Ectodermal cell (in vitro differentiated cells): ENCODE data around the gene CLEC4G. TPM values are rescaled to one million over a fixed set of nuclear protein-coding genes. Genes with fewer than 3 reads are reported as not detected.

Source experiments
- H3K27ac ChIP-seq: 2 replicates; pipeline ENCODE4 v1.7.0; 2013; ENCODE audit warnings: mild to moderate bottlenecking, low read depth, low read length; ENCODE audit not compliant: insufficient read depth, poor library complexity, severe bottlenecking
- H3K27me3 ChIP-seq: 2 replicates; pipeline ENCODE4 v1.7.0; 2013; ENCODE audit warnings: mild to moderate bottlenecking, low read length; ENCODE audit not compliant: insufficient read depth, control insufficient read depth, poor library complexity, severe bottlenecking
- H3K36me3 ChIP-seq: one replicate; pipeline ENCODE4 v1.7.0; 2013; ENCODE audit warnings: low read length; ENCODE audit not compliant: control insufficient read depth, insufficient read depth
- H3K4me1 ChIP-seq: one replicate; pipeline ENCODE4 v1.7.0; 2013; ENCODE audit warnings: low read length; ENCODE audit not compliant: control insufficient read depth, insufficient read depth
- H3K4me3 ChIP-seq: 2 replicates; pipeline ENCODE4 v1.7.0; 2013; ENCODE audit warnings: low read depth, low read length, control low read depth; ENCODE audit not compliant: insufficient read depth
- H3K9me3 ChIP-seq: 2 replicates; pipeline ENCODE4 v1.7.0; 2013; ENCODE audit warnings: mild to moderate bottlenecking, low read length, moderate library complexity; ENCODE audit not compliant: control insufficient read depth
- WGBS, 2 experiments: methylation state at CpG; one replicate each; pipeline ENCODE4 v1.1.7; 2013; ENCODE audit warnings: missing lambda C conversion rate in 2 of 2; 5-methylcytosine and 5-hydroxymethylcytosine counted together
- polyA plus RNA-seq, 4 experiments: library from polyadenylated mRNA; stranded (reverse); fragments of 50-300 nt; gene quantifications; one replicate each; pipeline ENCODE4 v1.2.3, GENCODE V29; 2013

CLEC4G gene
- polyA plus RNA-seq (2013, experiment 1 of 4) = not detected
- polyA plus RNA-seq (2013, experiment 2 of 4) = not detected
- not detected for polyA plus RNA-seq (2013, experiment 3 of 4)
- 0.16 TPM for polyA plus RNA-seq (2013, experiment 4 of 4)

GRCh38 chr19:7732045-7732444, at the start of gene CLEC4G:
Gene CLEC4G, minus strand, starts transcription at chr19:7732110. Its CDS starts 8 bp downstream, at chr19:7732102.
- 63 to 66% methylated on average over 9 of the region's 9 CpGs for WGBS, 2 experiments
- no peaks in the 10 kb centered on the region for H3K4me1 ChIP-seq
- no peaks in the 10 kb centered on the region for H3K9me3 ChIP-seq
- no peaks in the 10 kb centered on the region for H3K36me3 ChIP-seq
- H3K27me3 ChIP-seq = peaks cover 86% of the 10 kb centered on the region
- no peak within 1 kb of the TSS for H3K27ac ChIP-seq
- H3K4me3 ChIP-seq = no peak within 1 kb of the TSS

- Histone ChIP-seq H3K9me3 (no peaks in the 10 kb centered on the region), H3K27me3 (peaks cover 40% of the 10 kb centered on the region), H3K4me1 (no peaks in the 10 kb centered on the region), H3K27ac (no peak overlapping the region), H3K4me3 (no peak overlapping the region), H3K36me3 (no peaks in the 10 kb centered on the region)
- 75 to 76% methylated on average over 12 of the region's 12 CpGs for WGBS, 2 experiments
These were observed 49.2 kb upstream of the CLEC4G start for GRCh38 chr19:7781157-7781556.

- 83% methylated on average over 26 of the region's 26 CpGs for WGBS, 2 experiments
- Histone ChIP-seq H3K36me3 (no peaks in the 10 kb centered on the region), H3K9me3 (no peaks in the 10 kb centered on the region), H3K4me3 (no peak overlapping the region), H3K27me3 (peaks cover 31% of the 10 kb centered on the region), H3K27ac (no peak overlapping the region), H3K4me1 (no peaks in the 10 kb centered on the region)
These were observed 47.9 kb upstream of the CLEC4G start for GRCh38 chr19:7779631-7780486.

GRCh38 chr19:7778081-7778480, 46.2 kb upstream of the CLEC4G start:
- H3K27me3 ChIP-seq = peaks cover 14% of the 10 kb centered on the region
- 78 to 80% methylated on average over 5 of the region's 5 CpGs for WGBS, 2 experiments
- H3K36me3 ChIP-seq = no peaks in the 10 kb centered on the region
- no peak overlapping the region for H3K4me3 ChIP-seq
- H3K9me3 ChIP-seq = no peaks in the 10 kb centered on the region
- no peak overlapping the region for H3K27ac ChIP-seq
- H3K4me1 ChIP-seq = no peaks in the 10 kb centered on the region

- WGBS, 2 experiments = 89 to 92% methylated on average over 9 of the region's 9 CpGs
- H3K4me1 ChIP-seq = no peaks in the 10 kb centered on the region
- H3K4me3 ChIP-seq = no peak overlapping the region
- H3K9me3 ChIP-seq = no peaks in the 10 kb centered on the region
- H3K27me3 ChIP-seq = peaks cover 4% of the 10 kb centered on the region
- no peak overlapping the region for H3K27ac ChIP-seq
- no peaks in the 10 kb centered on the region for H3K36me3 ChIP-seq
These were observed 43.9 kb upstream of the CLEC4G start for GRCh38 chr19:7775761-7776160.

- no peaks in the 10 kb centered on the region for H3K4me1 ChIP-seq
- 79 to 89% methylated on average over 9 of the region's 9 CpGs for WGBS, 2 experiments
- no peak overlapping the region for H3K27ac ChIP-seq
- H3K27me3 ChIP-seq = no peaks in the 10 kb centered on the region
- no peaks in the 10 kb centered on the region for H3K9me3 ChIP-seq
- H3K4me3 ChIP-seq = no peak overlapping the region
- H3K36me3 ChIP-seq = no peaks in the 10 kb centered on the region
These were observed 41.9 kb upstream of the CLEC4G start for GRCh38 chr19:7773841-7774240.

GRCh38 chr19:7772752-7773291, 40.9 kb upstream of the CLEC4G start:
- no peaks in the 10 kb centered on the region for H3K27me3 ChIP-seq
- H3K9me3 ChIP-seq = no peaks in the 10 kb centered on the region
- no peak overlapping the region for H3K4me3 ChIP-seq
- H3K27ac ChIP-seq = no peak overlapping the region
- no peaks in the 10 kb centered on the region for H3K36me3 ChIP-seq
- 69 to 76% methylated on average over 7 of the region's 8 CpGs for WGBS, 2 experiments
- no peaks in the 10 kb centered on the region for H3K4me1 ChIP-seq

GRCh38 chr19:7771072-7771471, 39.2 kb upstream of the CLEC4G start:
- Histone ChIP-seq H3K27ac (no peak overlapping the region), H3K9me3 (no peaks in the 10 kb centered on the region), H3K4me1 (no peaks in the 10 kb centered on the region), H3K27me3 (no peaks in the 10 kb centered on the region), H3K4me3 (no peak overlapping the region), H3K36me3 (no peaks in the 10 kb centered on the region)
- 53 to 56% methylated on average over 8 of the region's 8 CpGs for WGBS, 2 experiments

GRCh38 chr19:7769171-7769570, 37.3 kb upstream of the CLEC4G start:
- H3K27ac ChIP-seq = no peak overlapping the region
- H3K9me3 ChIP-seq = no peaks in the 10 kb centered on the region
- no peaks in the 10 kb centered on the region for H3K4me1 ChIP-seq
- no peak overlapping the region for H3K4me3 ChIP-seq
- no peaks in the 10 kb centered on the region for H3K36me3 ChIP-seq
- no peaks in the 10 kb centered on the region for H3K27me3 ChIP-seq
- 78 to 87% methylated on average over 2 of the region's 2 CpGs for WGBS, 2 experiments

- H3K9me3 ChIP-seq = no peaks in the 10 kb centered on the region
- 74 to 81% methylated on average over 4 of the region's 4 CpGs for WGBS, 2 experiments
- H3K27ac ChIP-seq = no peak overlapping the region
- no peak overlapping the region for H3K4me3 ChIP-seq
- no peaks in the 10 kb centered on the region for H3K36me3 ChIP-seq
- H3K4me1 ChIP-seq = no peaks in the 10 kb centered on the region
- H3K27me3 ChIP-seq = no peaks in the 10 kb centered on the region
These were observed 35.6 kb upstream of the CLEC4G start for GRCh38 chr19:7767487-7767886.
